ENCODE results near the gene DCTN3. TPM values are rescaled to one million over a fixed set of nuclear protein-coding genes. Genes with fewer than 3 reads are reported as not detected.

Gene DCTN3
- total RNA-seq, 1 experiment from 2014 or later, result 23.6 TPM

DNA sequence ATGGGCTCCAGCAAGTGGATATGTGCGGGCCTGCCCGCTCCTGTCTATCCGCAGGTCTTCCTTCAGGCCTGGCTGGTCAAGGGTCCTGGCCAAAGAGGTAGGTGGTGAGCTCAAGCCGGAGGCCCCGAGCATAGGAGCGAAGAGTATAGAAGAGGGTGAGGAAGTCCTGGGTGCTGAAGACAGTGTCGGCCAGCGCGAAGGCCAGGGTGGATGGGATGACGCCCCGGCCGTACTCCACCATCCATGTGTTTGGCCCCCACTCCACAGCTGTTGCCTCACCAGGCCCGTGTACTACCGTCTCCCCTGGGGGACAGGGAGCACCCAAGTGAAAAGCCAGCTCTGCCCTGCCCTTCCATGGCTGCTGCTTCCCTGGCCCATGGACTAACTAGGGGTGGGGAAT is 15.3 kb upstream of the DCTN3 start:
- DNase-seq, result no peak
- Histone ChIP-seq H3K4me3 (ENCODE audit: insufficient read depth, low read depth, low read length) (no peak overlapping the region), H3K36me3 (replicated peaks; ENCODE audit: control insufficient read depth, insufficient read depth, low read length) (peaks cover 3% of the 10 kb centered on the region), H3K27me3 (ENCODE audit: control insufficient read depth, insufficient read depth, low read length) (peaks cover 25% of the 10 kb centered on the region)

DNA sequence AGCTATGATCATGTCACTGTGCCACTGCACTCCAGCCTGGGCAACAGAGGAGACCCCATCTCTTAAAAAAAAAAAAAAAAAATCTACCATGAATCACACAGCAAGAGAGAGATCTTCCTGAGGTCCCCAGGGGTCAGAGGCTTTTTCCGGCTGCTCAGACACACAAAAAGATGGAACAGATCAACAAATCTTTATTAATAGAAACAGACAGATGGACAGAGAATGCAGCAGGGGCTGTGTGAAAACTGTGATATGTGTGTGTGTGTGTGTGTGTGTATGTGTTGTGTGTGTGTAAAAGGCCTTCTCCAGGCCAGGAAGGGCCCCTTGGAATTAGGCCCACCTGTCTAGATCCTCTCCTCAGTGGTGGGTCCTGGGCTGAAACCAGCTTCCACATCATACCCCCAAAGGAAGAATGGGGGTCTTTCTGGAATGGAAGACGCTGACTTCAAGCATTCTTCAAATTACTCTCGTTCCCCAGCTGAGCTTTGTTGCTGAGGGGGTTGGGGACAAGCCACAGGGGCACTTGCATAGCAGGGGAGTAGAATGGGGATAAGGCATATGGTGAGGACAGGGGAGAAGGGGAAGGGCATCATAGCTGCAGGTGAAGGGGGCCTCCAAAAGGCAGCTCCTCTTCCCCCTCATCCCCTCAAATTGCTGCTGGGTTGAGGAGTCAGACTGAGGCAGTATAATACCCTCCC is 14.4 kb upstream of the DCTN3 start:
- Histone ChIP-seq H3K4me3 (ENCODE audit: insufficient read depth, low read depth, low read length) (no peak overlapping the region), H3K27me3 (ENCODE audit: control insufficient read depth, insufficient read depth, low read length) (peaks cover 34% of the 10 kb centered on the region), H3K36me3 (replicated peaks; ENCODE audit: control insufficient read depth, insufficient read depth, low read length) (peaks cover 3% of the 10 kb centered on the region)
- DNase-seq, result no peak

DNA sequence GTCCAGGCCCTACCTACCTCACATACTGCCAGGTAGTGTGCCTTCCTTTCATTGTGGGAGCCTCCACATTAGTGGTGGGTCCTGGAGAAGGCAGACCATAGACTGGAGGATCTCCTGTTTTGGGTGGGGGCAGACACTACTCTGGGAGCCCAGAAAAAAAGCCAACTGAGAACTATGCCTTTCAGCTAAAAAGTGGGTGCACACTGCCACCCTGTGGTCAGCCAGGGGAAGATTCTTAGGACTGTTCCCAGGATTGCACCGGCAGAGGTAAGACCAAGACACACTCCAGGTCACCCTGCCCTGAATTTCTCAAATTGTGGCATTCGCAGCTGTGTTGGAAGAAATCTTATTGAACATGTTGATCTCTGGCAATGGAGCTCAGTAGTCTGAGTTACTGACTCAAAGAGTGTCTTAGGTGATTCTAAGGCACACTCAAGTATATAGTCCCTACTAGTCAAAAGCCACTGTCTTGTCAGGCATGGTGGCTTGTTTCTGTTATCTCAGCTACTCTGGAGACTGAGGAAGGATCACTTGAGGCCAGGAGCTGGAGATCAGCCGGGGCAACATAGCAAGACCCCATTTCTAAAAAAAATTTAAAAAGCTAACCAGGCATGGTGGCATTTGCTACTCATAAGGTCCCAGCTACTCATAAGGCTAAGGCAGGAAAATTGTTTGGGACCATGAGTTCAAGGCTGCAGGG is 13.7 kb upstream of the DCTN3 start:
- no peak overlapping the region for H3K4me3 ChIP-seq (ENCODE audit: insufficient read depth, low read depth, low read length)
- peaks cover 40% of the 10 kb centered on the region for H3K27me3 ChIP-seq (ENCODE audit: control insufficient read depth, insufficient read depth, low read length)
- peaks cover 3% of the 10 kb centered on the region for H3K36me3 ChIP-seq (replicated peaks; ENCODE audit: control insufficient read depth, insufficient read depth, low read length)
- peak; percentile 89 for DNase-seq

DNA sequence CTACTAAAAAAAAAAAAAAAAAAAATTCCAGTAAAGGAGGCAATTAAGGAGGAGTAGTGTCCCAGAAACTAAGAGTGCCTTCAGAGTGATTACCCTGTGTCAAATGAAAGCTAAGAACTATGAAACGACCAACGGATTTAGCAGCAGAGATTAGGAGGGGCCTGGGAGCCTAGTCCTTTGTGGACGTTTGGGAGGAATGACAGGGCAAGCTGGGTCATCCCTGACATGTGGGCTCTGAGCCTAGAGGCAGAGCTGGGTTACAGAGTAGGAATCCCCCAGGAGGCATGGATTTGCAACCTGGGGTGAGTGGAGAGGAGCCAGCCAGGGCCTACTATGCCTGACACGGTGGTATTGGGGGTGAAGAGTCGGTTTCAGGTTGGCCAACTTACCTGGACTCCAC is 12.9 kb upstream of the DCTN3 start:
- peaks cover 48% of the 10 kb centered on the region for H3K27me3 ChIP-seq (ENCODE audit: control insufficient read depth, insufficient read depth, low read length)
- no peak for DNase-seq
- H3K36me3 ChIP-seq (replicated peaks; ENCODE audit: control insufficient read depth, insufficient read depth, low read length), result peaks cover 3% of the 10 kb centered on the region
- H3K4me3 ChIP-seq (ENCODE audit: insufficient read depth, low read depth, low read length), result no peak overlapping the region

DNA sequence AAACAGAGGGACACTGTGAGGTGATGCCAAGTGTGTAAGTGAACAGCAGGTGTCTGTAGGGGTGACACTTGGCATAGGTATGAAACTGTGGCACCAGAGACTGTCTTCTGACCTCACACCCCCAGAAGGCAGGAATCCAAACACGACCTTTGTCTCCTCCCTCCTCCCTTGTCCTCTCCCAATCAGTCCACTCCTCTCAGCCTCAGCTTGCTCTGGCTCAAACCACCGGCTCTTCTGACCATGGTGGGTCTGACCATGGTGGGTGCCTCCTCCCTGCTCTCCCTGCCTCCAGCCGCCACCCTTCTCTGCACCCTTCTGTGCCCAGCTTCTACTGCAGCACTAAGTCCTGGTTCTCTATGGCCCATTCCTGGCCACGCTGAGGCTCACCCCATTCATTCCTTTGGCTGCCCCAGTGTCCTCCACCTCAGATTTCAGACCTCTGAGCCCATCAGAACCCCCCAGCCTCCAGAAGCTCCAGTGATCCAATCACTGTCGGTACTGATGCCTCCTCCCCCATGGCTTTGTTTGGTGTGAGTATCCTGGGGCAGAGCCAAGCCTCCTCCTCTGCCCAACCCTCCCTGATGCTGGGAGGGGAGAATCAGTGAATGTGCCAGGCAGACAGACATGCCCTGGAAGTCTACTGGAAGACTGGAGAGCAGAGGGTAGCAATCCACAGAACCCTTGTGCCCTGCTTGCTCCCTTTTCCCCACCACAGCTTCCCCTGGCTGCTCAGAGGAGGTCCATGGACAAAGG is 10.3 kb upstream of the DCTN3 start:
- H3K36me3 ChIP-seq (replicated peaks; ENCODE audit: control insufficient read depth, insufficient read depth, low read length), result peaks cover 3% of the 10 kb centered on the region
- no peak for DNase-seq
- no peak overlapping the region for H3K4me3 ChIP-seq (ENCODE audit: insufficient read depth, low read depth, low read length)
- H3K27me3 ChIP-seq (ENCODE audit: control insufficient read depth, insufficient read depth, low read length), result peaks cover 69% of the 10 kb centered on the region

DNA sequence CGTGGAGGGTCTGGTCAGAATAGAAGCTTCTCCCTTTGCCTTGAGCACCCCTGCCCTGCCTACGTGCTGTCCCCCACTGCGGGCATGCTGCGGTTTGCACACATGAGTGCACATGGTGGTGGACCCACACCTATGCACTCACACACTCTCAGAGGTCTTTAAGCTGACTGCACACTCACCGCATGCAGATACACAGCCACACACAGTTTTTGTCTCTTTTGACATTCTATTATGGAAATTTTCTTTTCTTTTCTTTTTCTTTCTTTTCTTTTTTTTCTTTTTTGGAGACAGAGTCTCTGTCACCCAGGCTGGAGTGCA is 9.2 kb upstream of the DCTN3 start:
- peak; percentile 29 for DNase-seq
- H3K27me3 ChIP-seq (ENCODE audit: control insufficient read depth, insufficient read depth, low read length), result peaks cover 80% of the 10 kb centered on the region
- H3K36me3 ChIP-seq (replicated peaks; ENCODE audit: control insufficient read depth, insufficient read depth, low read length), result no peaks in the 10 kb centered on the region
- H3K4me3 ChIP-seq (ENCODE audit: insufficient read depth, low read depth, low read length), result no peak overlapping the region

DNA sequence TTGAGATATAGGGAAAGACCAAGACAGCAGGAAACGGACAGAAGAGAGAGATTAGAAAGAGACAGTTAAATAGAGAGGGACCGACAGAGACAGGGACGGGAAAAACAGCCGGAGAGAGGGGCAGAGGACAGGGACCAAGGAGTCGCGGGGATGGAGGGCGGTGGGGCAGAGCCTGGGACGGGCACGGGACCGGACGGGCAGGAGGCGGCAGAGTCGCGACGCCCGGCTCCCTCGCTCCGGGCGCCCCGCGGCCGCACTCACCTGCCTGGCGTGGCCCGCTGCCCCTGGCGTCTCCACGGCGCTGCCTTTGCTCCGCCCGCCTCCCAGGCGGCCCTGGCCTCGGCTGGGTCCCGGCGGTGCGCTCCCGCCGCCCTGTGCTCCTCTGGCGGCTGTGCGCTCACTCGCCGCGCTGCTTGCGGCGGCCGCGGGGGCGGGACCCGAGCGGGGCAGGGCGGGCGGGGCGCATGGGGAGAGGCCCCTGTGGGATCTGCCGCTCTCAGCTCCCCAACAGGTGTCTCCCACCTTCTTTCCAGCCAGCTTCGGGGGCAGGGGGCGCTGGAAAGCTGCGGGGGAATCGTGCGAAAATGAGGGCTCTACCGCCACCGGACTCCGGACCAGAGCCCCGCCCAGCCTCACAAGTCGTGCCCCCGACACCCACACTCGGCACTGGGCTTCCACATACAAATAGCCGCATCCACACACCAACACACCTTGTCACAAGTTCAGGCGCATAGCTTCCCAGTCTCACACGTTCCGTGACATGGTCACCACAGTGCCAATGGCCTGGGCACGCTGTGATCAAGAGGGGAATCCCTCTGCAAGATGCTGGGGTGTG is 8.6 kb upstream of the DCTN3 start, which contains the start of gene ARID3C:
ARID3C (minus strand) TSS at position 411 of the 835 bp plus-strand sequence. CDS start 1,052 bp downstream, outside the sequence.
- H3K27me3 ChIP-seq (ENCODE audit: control insufficient read depth, insufficient read depth, low read length), result peaks cover 86% of the 10 kb centered on the region
- no peaks in the 10 kb centered on the region for H3K36me3 ChIP-seq (replicated peaks; ENCODE audit: control insufficient read depth, insufficient read depth, low read length)
- H3K4me3 ChIP-seq (ENCODE audit: insufficient read depth, low read depth, low read length), result peak within 1 kb of the TSS; percentile 34
- DNase-seq, result peak; percentile 90

DNA sequence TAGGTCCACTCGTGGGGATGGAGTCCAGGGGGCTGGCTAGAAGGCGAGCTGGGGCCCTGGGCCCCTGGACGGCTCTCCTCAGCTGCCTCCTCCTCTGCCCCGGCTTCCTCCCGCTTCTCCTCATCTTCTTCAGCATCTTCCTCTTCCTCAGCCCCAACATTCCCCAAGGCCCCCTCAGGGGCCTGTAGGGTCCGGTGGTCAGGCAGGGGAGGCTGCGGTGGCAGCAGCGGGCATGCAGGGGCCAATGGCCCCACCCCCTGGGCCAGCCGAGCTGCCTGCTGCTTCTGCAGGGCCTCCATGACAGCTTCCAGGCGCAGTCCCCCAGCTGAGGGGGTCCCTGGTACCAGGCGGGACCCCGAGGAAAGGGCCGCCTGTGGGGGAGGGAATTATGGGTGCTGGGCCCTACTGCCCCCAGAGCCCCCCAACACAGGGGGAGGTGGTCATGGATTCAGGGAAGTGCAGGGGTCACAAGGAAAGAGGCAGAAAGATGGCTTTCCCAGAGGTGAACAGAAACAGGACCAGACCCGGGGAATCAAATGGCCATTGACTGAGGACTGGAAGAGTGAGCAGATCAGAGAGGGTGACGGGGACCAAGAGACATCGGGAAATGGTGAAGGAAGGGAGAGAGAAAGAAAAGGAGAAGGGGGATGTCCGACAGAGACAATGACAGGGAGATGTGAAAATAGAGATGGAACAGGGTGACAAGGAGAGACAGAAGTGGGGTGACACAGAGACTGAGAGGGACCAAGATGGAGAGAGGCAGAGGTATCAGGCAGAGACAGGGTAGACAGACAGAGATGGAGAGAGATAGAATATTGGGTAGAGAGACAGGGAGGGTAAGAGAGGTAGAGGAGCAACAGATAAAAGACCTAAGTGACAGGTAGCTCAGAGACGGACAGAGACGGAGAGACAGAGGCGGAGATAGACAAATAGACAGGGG is 7.7 kb upstream of the DCTN3 start:
- Histone ChIP-seq H3K4me3 (ENCODE audit: insufficient read depth, low read depth, low read length) (peak overlapping the region; percentile 34; the same call in 1 of the 2 replicates), H3K27me3 (ENCODE audit: control insufficient read depth, insufficient read depth, low read length) (peaks cover 92% of the 10 kb centered on the region), H3K36me3 (replicated peaks; ENCODE audit: control insufficient read depth, insufficient read depth, low read length) (no peaks in the 10 kb centered on the region)
- DNase-seq, result no peak

DNA sequence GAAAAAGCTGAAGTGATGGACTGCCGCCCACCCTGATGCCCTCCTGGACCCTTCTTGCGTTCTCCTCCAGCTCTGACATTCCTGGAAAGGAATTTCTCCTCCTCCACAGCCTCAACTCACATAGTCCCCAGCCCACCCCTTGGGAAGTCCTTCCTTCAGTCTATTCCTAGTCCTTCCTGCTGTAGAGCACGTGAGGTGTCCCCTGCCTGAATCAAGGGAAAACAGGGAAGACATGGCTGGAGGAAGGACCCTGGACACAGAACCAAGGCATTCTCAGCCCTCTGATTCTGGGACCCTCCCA is 4.8 kb upstream of the DCTN3 start:
- H3K4me3 ChIP-seq (ENCODE audit: insufficient read depth, low read depth, low read length), result no peak overlapping the region

DNA sequence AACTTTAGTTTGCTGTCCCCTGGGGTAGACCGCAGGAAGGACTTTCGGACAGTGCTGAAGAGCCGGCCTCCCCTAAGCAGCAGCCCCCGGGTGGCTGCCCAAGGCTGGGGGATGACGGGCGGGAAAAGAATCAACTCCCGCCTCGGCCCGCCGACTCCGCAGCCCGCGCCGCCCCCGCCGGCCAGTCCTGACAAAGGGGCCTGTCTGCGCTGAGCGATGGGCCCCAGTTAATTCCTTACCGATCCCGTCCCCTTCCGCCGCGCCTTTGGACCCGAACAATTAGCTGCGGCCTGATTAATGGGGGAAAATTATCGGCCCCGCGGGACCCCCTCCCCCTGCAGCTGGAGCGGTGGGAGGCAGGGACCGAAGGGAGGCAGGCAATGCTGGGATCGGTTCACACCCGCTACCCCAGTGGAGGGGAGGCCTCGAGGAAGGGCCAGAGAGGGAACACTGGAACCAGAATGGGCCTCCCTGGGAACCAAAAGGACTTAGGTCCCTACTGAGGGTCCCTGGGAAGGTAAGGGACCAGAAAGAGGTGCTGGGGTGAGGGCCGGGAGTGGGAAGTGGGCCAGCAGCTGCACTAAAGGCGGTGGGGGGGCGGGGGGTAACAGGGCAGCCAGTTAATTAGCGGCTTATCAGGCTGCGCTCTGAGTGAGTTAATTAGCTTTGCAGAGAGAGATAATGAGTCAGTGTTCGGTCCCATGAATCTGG is 4.3 kb upstream of the DCTN3 start:
- peak; percentile 83 for DNase-seq
- H3K4me3 ChIP-seq (ENCODE audit: insufficient read depth, low read depth, low read length), result 0 out of 2 replicates have a peak overlapping the region, but pooled peaks have one; percentile 5

More for the DNA sequence above, 4.8 kb upstream of the DCTN3 start:
- DNase-seq, result no peak
- no peaks in the 10 kb centered on the region for H3K36me3 ChIP-seq (replicated peaks; ENCODE audit: control insufficient read depth, insufficient read depth, low read length)
- H3K27me3 ChIP-seq (ENCODE audit: control insufficient read depth, insufficient read depth, low read length), result peaks cover 73% of the 10 kb centered on the region

DNA sequence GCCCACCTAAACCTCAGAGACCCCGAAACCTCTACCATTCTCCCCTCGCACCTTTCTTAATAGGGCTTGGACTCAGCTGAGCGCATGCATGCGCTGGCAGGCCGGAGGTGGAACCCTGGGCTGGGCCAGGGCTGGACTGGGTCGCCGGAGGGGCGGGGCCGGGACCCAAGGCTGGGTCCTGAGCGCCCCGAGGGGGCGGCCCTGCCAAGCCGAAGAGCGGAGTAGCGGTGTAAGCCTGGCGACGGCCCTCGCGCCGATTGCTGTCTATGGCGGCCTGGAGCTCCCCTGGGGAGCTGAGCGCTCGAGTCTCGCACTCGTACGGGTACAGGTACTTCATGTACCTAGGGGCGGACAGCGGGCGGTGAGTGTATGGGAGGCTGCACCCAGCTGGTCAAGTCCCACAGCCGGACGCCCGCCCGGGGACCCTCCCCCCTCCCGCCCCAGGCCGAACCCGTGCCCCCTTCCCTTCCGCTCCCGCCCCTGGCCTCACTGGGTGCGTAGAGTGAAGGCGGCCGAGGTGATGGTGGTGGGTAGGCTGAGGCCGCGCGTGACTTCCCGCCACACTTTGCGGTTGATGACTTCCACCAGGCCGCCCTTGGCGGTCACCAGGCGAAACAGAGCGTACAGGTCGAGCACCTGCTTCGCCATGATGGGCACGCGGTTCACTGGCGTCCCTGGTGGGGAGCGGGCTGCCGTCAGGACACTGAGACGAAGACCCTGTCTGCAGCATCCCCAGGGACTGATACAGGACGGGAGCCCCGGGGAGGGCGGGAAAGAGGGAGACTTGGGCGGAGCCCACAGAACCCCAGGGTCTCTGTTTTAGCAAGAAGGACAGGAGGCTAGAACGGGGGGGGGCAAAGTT is 3.3 kb upstream of the DCTN3 start:
- peak; percentile 68 for DNase-seq
- H3K4me3 ChIP-seq (ENCODE audit: insufficient read depth, low read depth, low read length), result no peak overlapping the region
- peaks cover 58% of the 10 kb centered on the region for H3K27me3 ChIP-seq (ENCODE audit: control insufficient read depth, insufficient read depth, low read length)
- no peaks in the 10 kb centered on the region for H3K36me3 ChIP-seq (replicated peaks; ENCODE audit: control insufficient read depth, insufficient read depth, low read length)

More for the DNA sequence above, 4.3 kb upstream of the DCTN3 start:
- Histone ChIP-seq H3K27me3 (ENCODE audit: control insufficient read depth, insufficient read depth, low read length) (peaks cover 68% of the 10 kb centered on the region), H3K36me3 (replicated peaks; ENCODE audit: control insufficient read depth, insufficient read depth, low read length) (no peaks in the 10 kb centered on the region)

DNA sequence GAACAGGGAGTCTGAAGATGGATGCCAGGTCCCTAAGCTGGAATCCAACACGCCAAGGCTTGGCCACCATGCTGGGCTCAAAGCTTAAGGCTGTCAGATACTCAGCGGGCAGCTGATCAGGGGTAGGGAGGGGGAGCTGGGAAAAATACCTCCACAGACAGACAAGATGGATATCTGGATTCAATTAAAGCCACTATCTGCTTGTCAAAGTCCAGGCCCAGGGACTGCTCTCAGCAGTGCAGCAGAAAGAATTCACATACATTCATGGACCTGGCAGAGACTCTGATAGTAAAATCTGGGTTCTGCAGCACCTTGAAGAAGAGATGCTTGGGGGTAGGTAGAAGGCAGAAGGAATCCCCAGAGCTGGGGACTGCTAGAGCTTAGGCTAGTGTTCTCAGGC is 5.2 kb downstream of the DCTN3 start:
- Histone ChIP-seq H3K27me3 (ENCODE audit: control insufficient read depth, insufficient read depth, low read length) (no peaks in the 10 kb centered on the region; the same call in 1 of the 2 replicates), H3K4me3 (ENCODE audit: insufficient read depth, low read depth, low read length) (no peak overlapping the region), H3K36me3 (replicated peaks; ENCODE audit: control insufficient read depth, insufficient read depth, low read length) (no peaks in the 10 kb centered on the region)
- no peak for DNase-seq

All from H7 (cell line).